CD4-positive, alpha-beta T cell treated with Interferon gamma for 1 hour (primary cell): ENCODE data around the gene DLG2.
"Not testable (repeated sequence)": the region's sequence is repeated elsewhere in the genome, so short reads cannot be mapped to it uniquely, and the experiment has no call there.

Experiments used
- DNase-seq: peaks from one replicate; pipeline ENCODE4 v3.0.0-alpha.2; 2020

The DLG2 gene

GRCh38 chr11:85184721-85185120 lies 442.4 kb downstream of the DLG2 start:
- no peak for DNase-seq

- no peak for DNase-seq
Observed at GRCh38 chr11:85182441-85183387, 444.4 kb downstream of the DLG2 start.

GRCh38 chr11:85180528-85180927 lies 446.6 kb downstream of the DLG2 start:
- no peak for DNase-seq

GRCh38 chr11:85171648-85172257 lies 455.4 kb downstream of the DLG2 start:
- DNase-seq, result no peak

- no peak for DNase-seq
Observed at GRCh38 chr11:85170184-85170583, 457.0 kb downstream of the DLG2 start.

GRCh38 chr11:85167471-85167870 lies 459.7 kb downstream of the DLG2 start:
- no peak for DNase-seq

GRCh38 chr11:85167038-85167437 lies 460.1 kb downstream of the DLG2 start:
- no peak for DNase-seq

GRCh38 chr11:85165819-85166218 lies 461.3 kb downstream of the DLG2 start:
- DNase-seq, result no peak

GRCh38 chr11:85164743-85165142 lies 462.4 kb downstream of the DLG2 start:
- DNase-seq, result no peak

- no peak for DNase-seq
Observed at GRCh38 chr11:85154294-85154693, 472.9 kb downstream of the DLG2 start.

- no peak for DNase-seq
Observed at GRCh38 chr11:85137597-85137996, 489.5 kb downstream of the DLG2 start.

GRCh38 chr11:85133636-85134035 lies 493.5 kb downstream of the DLG2 start:
- DNase-seq, result no peak

GRCh38 chr11:85132851-85133585 lies 494.1 kb downstream of the DLG2 start:
- DNase-seq, result no peak

GRCh38 chr11:85127349-85127748 lies 499.8 kb downstream of the DLG2 start:
- DNase-seq, result no peak

- DNase-seq, result no peak
Observed at GRCh38 chr11:85123752-85124231, 503.4 kb downstream of the DLG2 start.

GRCh38 chr11:85118151-85118550 lies 509.0 kb downstream of the DLG2 start:
- no peak for DNase-seq

- DNase-seq, result no peak
Observed at GRCh38 chr11:85115798-85116197, 511.3 kb downstream of the DLG2 start.

GRCh38 chr11:85114786-85115185 lies 512.4 kb downstream of the DLG2 start:
- no peak for DNase-seq

- DNase-seq, result not testable (repeated sequence)
Observed at GRCh38 chr11:85110246-85110645, 516.9 kb downstream of the DLG2 start.

GRCh38 chr11:85109141-85109540 lies 518.0 kb downstream of the DLG2 start:
- DNase-seq, result no peak

- no peak for DNase-seq
Observed at GRCh38 chr11:85105868-85106267, 521.3 kb downstream of the DLG2 start.

GRCh38 chr11:85099522-85099921 lies 527.6 kb downstream of the DLG2 start:
- no peak for DNase-seq

GRCh38 chr11:85098996-85099395 lies 528.1 kb downstream of the DLG2 start:
- no peak for DNase-seq
